IgD-negative memory B cell (primary cell): Measurements from ENCODE around the gene STRN. TPM values are rescaled to one million over a fixed set of nuclear protein-coding genes. Genes with fewer than 3 reads are reported as not detected.
"Not testable (repeated sequence)": the region's sequence is repeated elsewhere in the genome, so short reads cannot be mapped to it uniquely, and the experiment has no call there.

Experiments used
- H3K27ac Mint-ChIP-seq, 3 donors: one replicate each; pipeline ENCODE4 v1.8.0; 2020 to 2022; ENCODE audit warnings: mild to moderate bottlenecking in 3 of 3, mixed read lengths in 3 of 3, moderate library complexity in 1 of 3
- H3K27me3 Mint-ChIP-seq: one replicate; pipeline ENCODE4 v1.8.0; 2021; ENCODE audit warnings: mixed read lengths
- H3K36me3 Mint-ChIP-seq: one replicate; pipeline ENCODE4 v1.8.0; 2020; ENCODE audit warnings: mild to moderate bottlenecking, mixed read lengths
- H3K4me1 Mint-ChIP-seq, 3 donors: one replicate each; pipeline ENCODE4 v1.8.0; 2020 to 2022; ENCODE audit warnings: mixed read lengths in 3 of 3, mild to moderate bottlenecking in 1 of 3
- H3K4me3 Mint-ChIP-seq, 4 donors: one replicate each; pipeline ENCODE4 v1.8.0; 2020 to 2022; ENCODE audit warnings: mild to moderate bottlenecking in 4 of 4, mixed read lengths in 4 of 4, moderate library complexity in 3 of 4
- H3K9me3 Mint-ChIP-seq, 3 donors: one replicate each; pipeline ENCODE4 v1.8.0; 2020 to 2021; ENCODE audit warnings: mixed read lengths in 3 of 3, mild to moderate bottlenecking in 1 of 3
- polyA plus RNA-seq: library from polyadenylated mRNA; unstranded; fragments of 300-500 nt; fragmentation: Illumina TruSeq; gene quantifications from one replicate; pipeline ENCODE4 v1.2.3, GENCODE V29; 2021

The STRN gene
- polyA plus RNA-seq, 1 donor from 2014 or later: 12.2 TPM

- no peak overlapping the region for H3K27ac Mint-ChIP-seq
- no peaks in the 10 kb centered on the region for H3K27me3 Mint-ChIP-seq
- H3K4me1 Mint-ChIP-seq: peaks cover 11 to 15% (median 13%) of the 10 kb centered on the region in 3 donors
- H3K9me3 Mint-ChIP-seq: no peaks in the 10 kb centered on the region
- H3K4me3 Mint-ChIP-seq: no peak overlapping the region
- peaks cover 8% of the 10 kb centered on the region for H3K36me3 Mint-ChIP-seq
These were observed 16.5 kb downstream of the STRN start for GRCh38 chr2:36949845-36950244.

DNA sequence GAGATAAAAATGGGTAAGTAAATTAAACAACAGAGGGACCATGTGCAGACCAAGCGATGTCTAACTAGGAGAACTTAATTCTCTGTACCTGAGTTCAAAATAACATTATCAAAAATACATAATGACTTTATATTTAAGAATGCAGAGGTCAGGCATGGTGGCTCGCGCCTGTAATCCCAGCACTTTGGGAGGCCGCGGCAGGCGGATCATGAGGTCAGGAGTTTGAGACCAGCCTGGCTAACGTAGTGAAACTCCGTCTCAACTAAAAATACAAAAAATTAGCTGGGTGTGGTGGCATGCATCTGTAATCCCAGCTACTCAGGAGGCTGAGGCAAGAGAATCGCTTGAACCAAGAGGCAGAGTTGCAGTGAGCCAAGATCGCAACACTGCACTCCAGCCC lies 21.1 kb downstream of the STRN start:
- not testable (repeated sequence) for H3K27me3 Mint-ChIP-seq, H3K4me3 Mint-ChIP-seq, H3K36me3 Mint-ChIP-seq, H3K27ac Mint-ChIP-seq, H3K9me3 Mint-ChIP-seq
- peaks cover 4 to 11% (median 6%) of the 10 kb centered on the region in 3 donors for H3K4me1 Mint-ChIP-seq

DNA sequence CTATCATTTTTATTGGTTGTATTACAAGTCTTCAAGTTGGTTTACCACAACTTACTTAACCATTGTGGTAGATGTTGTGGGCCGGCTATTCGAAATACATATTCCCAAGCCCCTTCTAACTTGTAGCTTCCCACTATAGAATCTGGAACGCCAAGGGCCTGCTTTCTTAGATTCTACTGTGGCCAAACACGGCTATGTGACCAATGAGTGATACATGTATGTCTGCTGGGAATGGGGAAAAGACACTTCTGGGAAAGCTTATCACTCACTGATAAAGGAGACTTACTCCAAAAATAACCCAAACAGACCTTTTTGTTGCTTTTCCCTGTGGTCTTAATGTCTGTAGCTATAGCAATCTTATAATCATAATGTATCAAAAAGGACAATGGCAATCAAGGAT lies 24.5 kb downstream of the STRN start:
- Mint-ChIP-seq H3K27ac (peak overlapping the region in 1 of 3 donors; percentile 19), H3K27me3 (no peaks in the 10 kb centered on the region), H3K4me1 (peaks cover 0 to 5% (median 5%) of the 10 kb centered on the region in 3 donors), H3K4me3 (no peak overlapping the region), H3K9me3 (no peaks in the 10 kb centered on the region), H3K36me3 (peaks cover 5% of the 10 kb centered on the region)

DNA sequence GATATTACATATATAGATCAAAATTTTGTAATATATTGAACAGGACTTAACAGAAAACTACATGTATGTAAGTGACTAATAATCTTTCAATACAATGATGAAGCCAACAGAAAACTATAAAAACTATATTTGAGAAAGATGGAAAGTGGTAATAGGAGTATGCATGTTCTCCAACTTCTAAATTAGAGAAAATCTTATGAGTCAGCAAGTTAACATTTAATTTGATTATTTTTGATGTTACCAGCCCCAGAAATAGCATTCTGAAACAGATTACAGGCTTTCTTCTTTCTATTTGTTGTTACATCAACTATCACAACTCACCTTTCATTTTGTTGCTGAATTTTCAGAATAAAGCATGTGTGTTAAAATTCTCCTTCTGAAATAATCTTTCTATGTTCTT lies 29.8 kb downstream of the STRN start:
- H3K4me3 Mint-ChIP-seq, H3K36me3 Mint-ChIP-seq, H3K27me3 Mint-ChIP-seq, H3K4me1 Mint-ChIP-seq, H3K27ac Mint-ChIP-seq, H3K9me3 Mint-ChIP-seq: not testable (repeated sequence)

- H3K9me3 Mint-ChIP-seq, H3K36me3 Mint-ChIP-seq, H3K27me3 Mint-ChIP-seq, H3K27ac Mint-ChIP-seq, H3K4me3 Mint-ChIP-seq: not testable (repeated sequence)
- peaks cover 8 to 11% (median 8%) of the 10 kb centered on the region in 3 donors for H3K4me1 Mint-ChIP-seq
These were observed 34.6 kb downstream of the STRN start for GRCh38 chr2:36931688-36932087.

DNA sequence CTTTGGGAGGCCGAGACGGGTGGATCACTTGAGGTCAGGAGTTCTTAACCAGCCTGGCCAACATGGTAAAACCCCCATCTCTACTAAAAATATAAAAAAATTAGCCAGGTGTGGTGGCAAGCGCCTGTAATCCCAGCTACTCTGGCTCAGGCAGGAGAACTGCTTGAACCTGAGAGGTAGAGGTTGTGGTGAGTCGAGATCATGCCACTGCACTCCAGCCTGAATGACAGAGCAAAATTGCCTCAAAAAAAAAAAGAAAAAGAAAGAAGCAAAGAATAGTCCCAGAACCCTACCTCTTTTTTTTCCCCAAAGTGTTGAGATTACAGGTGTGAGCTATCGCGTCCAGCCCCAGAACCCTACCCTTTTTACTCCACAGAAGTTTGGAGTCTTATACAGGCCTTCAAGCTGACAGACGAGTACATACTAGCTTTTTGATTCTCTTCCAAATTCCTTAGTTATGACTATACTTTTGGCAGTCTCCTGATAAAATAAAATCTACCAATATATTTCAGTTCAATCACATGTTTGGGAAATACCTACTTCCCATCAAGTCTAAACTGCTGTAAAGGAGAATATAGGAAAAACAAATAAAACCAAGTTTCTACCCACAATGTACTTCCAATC lies 35.4 kb downstream of the STRN start:
- not testable (repeated sequence) for H3K4me3 Mint-ChIP-seq
- peaks cover 8 to 16% (median 11%) of the 10 kb centered on the region in 3 donors for H3K4me1 Mint-ChIP-seq

DNA sequence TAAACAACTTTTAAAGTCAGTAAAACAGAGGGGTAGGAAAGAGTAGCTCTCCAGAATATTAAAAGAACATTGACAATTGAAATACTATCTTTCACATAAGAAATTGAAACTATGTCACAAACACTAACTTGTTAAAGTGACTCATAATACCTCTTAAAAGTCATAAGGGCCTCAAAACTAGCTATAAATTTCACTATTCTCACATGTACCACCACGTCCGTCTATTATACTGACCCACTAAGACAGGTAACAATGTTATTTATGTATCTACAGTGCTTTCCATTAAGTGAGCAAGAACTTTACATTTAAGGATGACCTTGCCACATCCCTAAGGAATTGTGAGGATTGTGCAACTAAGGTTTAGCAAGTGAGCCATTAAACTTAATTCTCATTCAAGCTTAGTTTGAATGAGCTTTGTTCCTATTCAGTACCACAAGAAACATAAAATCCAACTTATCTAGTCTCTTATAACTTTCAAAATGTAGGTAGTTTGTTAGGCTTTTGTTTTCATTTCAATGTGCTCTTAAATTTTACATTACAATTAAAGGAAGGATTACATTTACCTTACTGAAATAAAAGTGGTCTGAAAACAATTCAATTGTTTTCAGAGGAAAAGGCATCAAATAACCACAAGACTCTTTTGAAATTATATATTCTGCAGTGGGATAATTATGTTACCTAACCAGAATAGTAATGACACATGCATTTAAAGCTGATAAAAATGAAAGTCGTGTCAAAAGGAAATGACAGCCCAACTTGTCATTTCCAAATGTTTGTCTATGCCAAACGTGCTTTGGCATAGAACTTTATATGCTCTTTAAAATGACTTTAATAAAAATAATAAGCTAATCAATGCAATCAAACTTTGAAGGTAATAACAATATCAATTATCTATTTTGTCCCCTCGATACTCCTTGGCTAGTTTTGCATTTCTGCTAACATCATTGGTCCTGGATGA lies 39.9 kb downstream of the STRN start:
- Mint-ChIP-seq H3K27ac (peak overlapping the region in 1 of 3 donors; percentile 29), H3K4me1 (peaks cover 8 to 14% (median 12%) of the 10 kb centered on the region in 3 donors)
- H3K27me3 Mint-ChIP-seq, H3K4me3 Mint-ChIP-seq, H3K9me3 Mint-ChIP-seq, H3K36me3 Mint-ChIP-seq: not testable (repeated sequence)

More for the DNA sequence above, 35.4 kb downstream of the STRN start:
- not testable (repeated sequence) for H3K27ac Mint-ChIP-seq, H3K36me3 Mint-ChIP-seq, H3K27me3 Mint-ChIP-seq, H3K9me3 Mint-ChIP-seq

- not testable (repeated sequence) for H3K27ac Mint-ChIP-seq, H3K4me3 Mint-ChIP-seq, H3K27me3 Mint-ChIP-seq, H3K36me3 Mint-ChIP-seq, H3K9me3 Mint-ChIP-seq
- peaks cover 12 to 21% (median 19%) of the 10 kb centered on the region in 3 donors for H3K4me1 Mint-ChIP-seq
These were observed 43.7 kb downstream of the STRN start for GRCh38 chr2:36922629-36923028.

- H3K27ac Mint-ChIP-seq: no peak overlapping the region
These were observed 44.4 kb downstream of the STRN start for GRCh38 chr2:36921984-36922383.

GRCh38 chr2:36919041-36919837 lies 47.1 kb downstream of the STRN start:
- H3K9me3 Mint-ChIP-seq: peaks cover 0 to 1% (median 0%) of the 10 kb centered on the region in 3 donors
- H3K36me3 Mint-ChIP-seq: peaks cover 2% of the 10 kb centered on the region
- H3K27me3 Mint-ChIP-seq: no peaks in the 10 kb centered on the region
- H3K4me1 Mint-ChIP-seq: peaks cover 12 to 17% (median 14%) of the 10 kb centered on the region in 3 donors
- peak overlapping the region in 1 of 4 donors; percentile 4 for H3K4me3 Mint-ChIP-seq
- H3K27ac Mint-ChIP-seq: peak overlapping the region in 1 of 3 donors; percentile 65

More at GRCh38 chr2:36921984-36922383, 44.4 kb downstream of the STRN start:
- Mint-ChIP-seq H3K36me3 (no peaks in the 10 kb centered on the region), H3K27me3 (no peaks in the 10 kb centered on the region), H3K9me3 (peaks cover 0 to 1% (median 0%) of the 10 kb centered on the region in 3 donors), H3K4me3 (no peak overlapping the region), H3K4me1 (peaks cover 12 to 20% (median 18%) of the 10 kb centered on the region in 3 donors)

GRCh38 chr2:36918307-36918706 lies 48.0 kb downstream of the STRN start:
- Mint-ChIP-seq H3K9me3 (peaks cover 0 to 1% (median 0%) of the 10 kb centered on the region in 3 donors), H3K4me3 (no peak overlapping the region), H3K36me3 (peaks cover 2% of the 10 kb centered on the region), H3K27me3 (no peaks in the 10 kb centered on the region), H3K4me1 (peaks cover 12 to 14% (median 14%) of the 10 kb centered on the region in 3 donors), H3K27ac (no peak overlapping the region)

- Mint-ChIP-seq H3K4me1 (peaks cover 4 to 10% (median 8%) of the 10 kb centered on the region in 3 donors), H3K36me3 (peaks cover 2% of the 10 kb centered on the region), H3K4me3 (no peak overlapping the region), H3K27me3 (no peaks in the 10 kb centered on the region), H3K27ac (no peak overlapping the region), H3K9me3 (no peaks in the 10 kb centered on the region)
These were observed 50.7 kb downstream of the STRN start for GRCh38 chr2:36915627-36916026.

GRCh38 chr2:36912695-36913094 lies 53.6 kb downstream of the STRN start:
- Mint-ChIP-seq H3K4me1 (peaks cover 0 to 4% (median 3%) of the 10 kb centered on the region in 3 donors), H3K36me3 (peaks cover 2% of the 10 kb centered on the region), H3K27me3 (no peaks in the 10 kb centered on the region), H3K9me3 (no peaks in the 10 kb centered on the region), H3K27ac (no peak overlapping the region), H3K4me3 (no peak overlapping the region)

DNA sequence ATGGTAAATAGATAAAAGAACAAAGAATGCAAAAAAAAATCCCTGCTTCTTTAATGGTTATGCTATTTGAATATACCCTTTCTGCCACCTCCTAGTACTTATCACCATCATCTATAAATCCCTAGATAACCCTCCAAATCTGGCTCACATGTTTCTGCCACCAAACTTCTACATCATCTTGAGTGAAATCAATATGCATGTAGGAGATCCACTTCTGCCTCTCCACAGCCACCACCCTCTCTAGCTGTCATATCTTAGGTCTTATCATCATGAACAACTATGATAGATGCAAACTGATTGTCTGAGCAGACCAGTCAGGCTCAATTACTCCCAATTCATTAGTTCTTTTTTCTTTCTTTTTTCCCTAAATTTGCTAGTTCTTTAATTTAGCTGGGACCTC lies 55.3 kb downstream of the STRN start:
- Mint-ChIP-seq H3K4me3 (no peak overlapping the region), H3K27ac (no peak overlapping the region), H3K27me3 (no peaks in the 10 kb centered on the region), H3K9me3 (no peaks in the 10 kb centered on the region), H3K36me3 (peaks cover 2% of the 10 kb centered on the region), H3K4me1 (peaks cover 0 to 4% (median 3%) of the 10 kb centered on the region in 3 donors)

DNA sequence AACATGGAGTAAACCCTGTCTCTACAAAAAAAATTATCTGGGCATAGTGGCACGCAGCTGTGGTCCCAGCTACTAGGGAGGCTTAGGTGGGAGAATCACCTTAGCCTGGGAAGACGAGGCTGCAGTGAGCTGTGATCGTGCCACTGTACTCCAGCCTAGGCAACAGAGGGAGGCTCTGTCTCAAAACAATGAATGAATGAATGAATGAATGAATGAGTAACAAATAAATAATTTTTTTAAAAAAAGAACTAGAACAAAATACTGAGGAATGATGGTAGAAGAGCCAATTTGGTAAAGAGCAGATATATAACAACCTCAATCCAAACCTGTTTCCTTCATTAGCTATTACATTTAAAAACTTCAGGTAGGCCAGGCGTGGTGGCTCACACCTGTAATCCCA lies 60.1 kb downstream of the STRN start:
- no peak overlapping the region for H3K27ac Mint-ChIP-seq
- peaks cover 4% of the 10 kb centered on the region for H3K36me3 Mint-ChIP-seq
- no peak overlapping the region for H3K4me3 Mint-ChIP-seq
- H3K9me3 Mint-ChIP-seq: no peaks in the 10 kb centered on the region
- peaks cover 0 to 3% (median 1%) of the 10 kb centered on the region in 3 donors for H3K4me1 Mint-ChIP-seq
- H3K27me3 Mint-ChIP-seq: no peaks in the 10 kb centered on the region
